Measurements from ENCODE around the gene NSFL1C. TPM values are rescaled to one million over a fixed set of nuclear protein-coding genes. Genes with fewer than 3 reads are reported as not detected.
A peak's percentile ranks its signal among the peaks of the same experiment; 100 is the strongest.

NSFL1C gene
- total and polyA plus RNA-seq, 2 experiments from 2014 or later: 36.0 to 98.8 TPM

DNA sequence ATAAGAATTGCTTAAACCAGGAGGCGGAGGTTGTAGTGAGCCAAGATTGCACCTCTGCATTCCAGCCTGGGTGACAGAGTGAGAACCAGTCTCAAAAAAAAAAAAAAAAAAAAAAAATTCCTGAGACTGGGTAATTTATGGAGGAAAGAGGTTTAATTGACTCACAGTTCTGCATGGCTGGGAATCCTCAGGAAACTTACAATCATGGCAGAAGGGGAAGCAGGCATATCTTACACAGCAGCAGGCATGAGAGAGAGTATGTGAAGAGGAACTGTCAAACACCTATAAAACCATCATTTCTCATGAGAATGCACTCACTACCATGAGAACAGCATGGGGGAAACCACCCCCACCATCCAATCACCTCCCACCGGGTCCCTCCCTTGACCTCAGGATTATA lies 72.0 kb downstream of the NSFL1C start:
- 71% methylated on average over 2 of the region's 2 CpGs for WGBS (ENCODE audit: low lambda C conversion rate, missing lambda C conversion rate)
- H3K27ac ChIP-seq: no peak overlapping the region
- H3K27me3 ChIP-seq: peaks cover 14% of the 10 kb centered on the region
- H3K4me1 ChIP-seq (ENCODE audit: insufficient read depth): peaks cover 35% of the 10 kb centered on the region
- H3K9me2 ChIP-seq (replicated peaks; ENCODE audit: insufficient read depth): no peaks in the 10 kb centered on the region
- no peak overlapping the region for H3K4me3 ChIP-seq
- no peak overlapping the region for H2AFZ ChIP-seq
- TF ChIP-seq EZH2 (IDR thresholded peaks at IDR 0.05; ENCODE audit: borderline replicate concordance) (no peak), EZH2phosphoT487 (IDR thresholded peaks at IDR 0.05; ENCODE audit: low read depth, severe bottlenecking, unreplicated experiment) (no peak)
- TF ChIP-seq, protein P1, sequence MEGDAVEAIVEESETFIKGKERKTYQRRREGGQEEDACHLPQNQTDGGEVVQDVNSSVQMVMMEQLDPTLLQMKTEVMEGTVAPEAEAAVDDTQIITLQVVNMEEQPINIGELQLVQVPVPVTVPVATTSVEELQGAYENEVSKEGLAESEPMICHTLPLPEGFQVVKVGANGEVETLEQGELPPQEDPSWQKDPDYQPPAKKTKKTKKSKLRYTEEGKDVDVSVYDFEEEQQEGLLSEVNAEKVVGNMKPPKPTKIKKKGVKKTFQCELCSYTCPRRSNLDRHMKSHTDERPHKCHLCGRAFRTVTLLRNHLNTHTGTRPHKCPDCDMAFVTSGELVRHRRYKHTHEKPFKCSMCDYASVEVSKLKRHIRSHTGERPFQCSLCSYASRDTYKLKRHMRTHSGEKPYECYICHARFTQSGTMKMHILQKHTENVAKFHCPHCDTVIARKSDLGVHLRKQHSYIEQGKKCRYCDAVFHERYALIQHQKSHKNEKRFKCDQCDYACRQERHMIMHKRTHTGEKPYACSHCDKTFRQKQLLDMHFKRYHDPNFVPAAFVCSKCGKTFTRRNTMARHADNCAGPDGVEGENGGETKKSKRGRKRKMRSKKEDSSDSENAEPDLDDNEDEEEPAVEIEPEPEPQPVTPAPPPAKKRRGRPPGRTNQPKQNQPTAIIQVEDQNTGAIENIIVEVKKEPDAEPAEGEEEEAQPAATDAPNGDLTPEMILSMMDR (IDR thresholded peaks at IDR 0.05; ENCODE audit: poor library complexity): no peak
- H3K9me3 ChIP-seq (ENCODE audit: low read depth): no peaks in the 10 kb centered on the region
- peaks cover 20% of the 10 kb centered on the region for H4K20me1 ChIP-seq (ENCODE audit: insufficient read depth, poor library complexity, severe bottlenecking)
- H3K79me2 ChIP-seq: peaks cover 30% of the 10 kb centered on the region
- DNase-seq (ENCODE audit: low spot score): no peak
- no peak overlapping the region for H3K4me2 ChIP-seq
- no peaks in the 10 kb centered on the region for H3K36me3 ChIP-seq (replicated peaks; ENCODE audit: insufficient read depth, low read depth)

DNA sequence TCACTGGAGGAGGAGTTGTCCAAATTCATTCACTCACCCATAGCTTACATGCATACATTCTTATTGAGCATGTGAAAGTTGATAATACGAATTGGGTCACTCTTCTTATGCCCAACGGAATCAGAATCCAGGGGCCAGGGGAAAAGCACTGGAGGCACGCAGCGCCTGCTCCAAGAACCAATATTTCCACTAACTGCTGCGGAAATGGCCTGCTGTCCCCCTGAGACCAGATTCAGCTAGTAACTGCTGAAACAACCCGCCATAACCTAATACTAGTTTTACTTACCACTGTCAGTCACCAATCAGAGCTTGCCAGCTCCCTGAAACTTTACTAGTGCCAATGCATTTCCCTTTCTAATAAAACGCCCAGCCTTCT lies 73.2 kb downstream of the NSFL1C start:
- Histone ChIP-seq H3K4me2 (peak overlapping the region; percentile 87), H2AFZ (peak overlapping the region; percentile 95), H3K27ac (peak overlapping the region; percentile 77), H3K4me3 (peak overlapping the region; percentile 44), H3K27me3 (peaks cover 14% of the 10 kb centered on the region), H4K20me1 (ENCODE audit: insufficient read depth, poor library complexity, severe bottlenecking) (peaks cover 31% of the 10 kb centered on the region), H3K4me1 (ENCODE audit: insufficient read depth) (peaks cover 27% of the 10 kb centered on the region), H3K36me3 (replicated peaks; ENCODE audit: insufficient read depth, low read depth) (no peaks in the 10 kb centered on the region), H3K9me2 (replicated peaks; ENCODE audit: insufficient read depth) (no peaks in the 10 kb centered on the region), H3K9me3 (ENCODE audit: low read depth) (no peaks in the 10 kb centered on the region), H3K79me2 (peaks cover 42% of the 10 kb centered on the region)
- TF ChIP-seq EZH2phosphoT487 (IDR thresholded peaks at IDR 0.05; ENCODE audit: low read depth, severe bottlenecking, unreplicated experiment): no peak
- TF ChIP-seq, protein P1 (IDR thresholded peaks at IDR 0.05; ENCODE audit: poor library complexity): no peak
- no peak for TF ChIP-seq EZH2 (IDR thresholded peaks at IDR 0.05; ENCODE audit: borderline replicate concordance)
- no peak for DNase-seq (ENCODE audit: low spot score)
- WGBS (ENCODE audit: low lambda C conversion rate, missing lambda C conversion rate): 87% methylated on average over 7 of the region's 7 CpGs

DNA sequence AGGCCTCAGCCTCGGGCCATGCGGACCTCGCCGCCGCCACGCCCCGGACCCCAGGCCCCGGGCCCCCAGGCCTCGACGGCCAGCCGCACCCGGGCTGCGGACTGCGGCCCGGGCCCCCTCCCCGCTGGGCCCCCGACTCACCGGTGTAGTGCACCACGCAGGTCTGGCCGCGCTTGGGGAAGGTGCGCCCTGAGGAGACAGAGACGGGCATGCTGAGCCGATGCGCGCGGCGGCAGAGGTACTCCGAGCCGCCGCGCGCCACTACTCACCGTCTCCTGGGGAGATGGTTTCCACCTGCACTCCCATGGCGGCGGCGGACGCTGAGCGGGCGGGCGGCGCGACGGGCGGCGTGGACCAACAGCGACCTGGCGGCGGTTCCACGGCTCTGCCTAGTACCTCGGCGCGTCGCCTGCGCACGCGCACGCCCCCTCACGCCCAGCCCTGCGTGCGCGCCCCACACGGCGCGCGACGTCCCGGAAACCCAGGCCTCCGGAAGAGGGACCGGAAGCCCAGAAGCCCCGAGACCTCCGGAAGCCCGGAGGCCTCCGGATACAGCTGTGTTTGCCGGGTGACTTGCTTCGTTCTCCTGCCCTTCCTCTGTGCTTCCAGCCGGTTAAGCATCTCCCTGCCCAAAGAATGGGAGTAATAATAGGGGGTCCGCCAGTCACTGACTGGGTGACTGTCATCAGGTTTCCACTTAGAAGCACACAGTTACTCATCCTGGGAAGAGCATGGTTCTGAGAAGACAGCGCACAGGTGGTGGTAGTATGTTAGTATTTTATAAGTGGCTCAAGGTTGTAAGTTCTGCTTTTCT lies 73.7 kb downstream of the NSFL1C start, which contains the start of gene FKBP1A:
Gene FKBP1A, minus strand, starts transcription at position 362 of the 814 bp plus-strand sequence. Its CDS starts 56 bp downstream, at position 306.
- Histone ChIP-seq H3K9me3 (ENCODE audit: low read depth) (no peaks in the 10 kb centered on the region), H3K27me3 (peaks cover 14% of the 10 kb centered on the region), H3K36me3 (replicated peaks; ENCODE audit: insufficient read depth, low read depth) (no peaks in the 10 kb centered on the region), H3K9me2 (replicated peaks; ENCODE audit: insufficient read depth) (no peaks in the 10 kb centered on the region), H3K4me3 (peak within 1 kb of the TSS; percentile 73), H3K79me2 (peaks cover 48% of the 10 kb centered on the region), H2AFZ (peak within 1 kb of the TSS; percentile 95), H3K27ac (peak within 1 kb of the TSS; percentile 77), H3K4me1 (ENCODE audit: insufficient read depth) (peaks cover 25% of the 10 kb centered on the region), H3K4me2 (peak within 1 kb of the TSS; percentile 87), H4K20me1 (ENCODE audit: insufficient read depth, poor library complexity, severe bottlenecking) (peaks cover 36% of the 10 kb centered on the region)
- TF ChIP-seq, protein P1 (IDR thresholded peaks at IDR 0.05; ENCODE audit: poor library complexity): no peak
- TF ChIP-seq EZH2 (IDR thresholded peaks at IDR 0.05; ENCODE audit: borderline replicate concordance): no peak
- no peak for TF ChIP-seq EZH2phosphoT487 (IDR thresholded peaks at IDR 0.05; ENCODE audit: low read depth, severe bottlenecking, unreplicated experiment)
- 3% methylated on average over 41 of the region's 79 CpGs for WGBS (ENCODE audit: low lambda C conversion rate, missing lambda C conversion rate)
- peak; percentile 97 for DNase-seq (ENCODE audit: low spot score)

All from hepatocyte (in vitro differentiated cells).